H9 (cell line): ENCODE results near the gene SLC25A25. TPM values are rescaled to one million over a fixed set of nuclear protein-coding genes. Genes with fewer than 3 reads are reported as not detected.

Experiments
- DNase-seq: peaks from one replicate; pipeline ENCODE4 v3.0.0-alpha.2; 2017
- H2AFZ ChIP-seq: one replicate; pipeline ENCODE4 v1.6.1; 2013; ENCODE audit warnings: mild to moderate bottlenecking, low read length, control low read depth, moderate library complexity
- H2AK5ac ChIP-seq: 2 replicates; pipeline ENCODE4 v1.6.1; 2013; ENCODE audit warnings: low read length, control low read depth, mixed read lengths; ENCODE audit not compliant: insufficient read length
- H2BK120ac ChIP-seq: one replicate; pipeline ENCODE4 v1.6.1; 2013; ENCODE audit warnings: low read depth, mild to moderate bottlenecking, low read length, control low read depth, inconsistent platforms; ENCODE audit not compliant: poor library complexity, severe bottlenecking
- H2BK12ac ChIP-seq: 2 replicates; pipeline ENCODE4 v1.6.1; 2013; ENCODE audit warnings: low read length, control low read depth, mixed read lengths, low read depth; ENCODE audit not compliant: insufficient read length
- H2BK15ac ChIP-seq: 2 replicates; pipeline ENCODE4 v1.6.1; 2013; ENCODE audit warnings: low read depth, low read length, control low read depth
- H2BK20ac ChIP-seq: one replicate; pipeline ENCODE4 v1.6.1; 2013; ENCODE audit warnings: low read depth, mild to moderate bottlenecking, low read length, control low read depth, inconsistent platforms; ENCODE audit not compliant: poor library complexity, severe bottlenecking
- H2BK5ac ChIP-seq: 2 replicates; pipeline ENCODE4 v1.6.1; 2013; ENCODE audit warnings: low read length, control low read depth, mixed read lengths; ENCODE audit not compliant: insufficient read length
- H3K14ac ChIP-seq: 2 replicates; pipeline ENCODE4 v1.6.1; 2013; ENCODE audit warnings: low read length, control low read depth; ENCODE audit not compliant: insufficient read depth
- H3K18ac ChIP-seq: 2 replicates; pipeline ENCODE4 v1.6.1; 2013; ENCODE audit warnings: low read depth, mild to moderate bottlenecking, mixed read lengths, low read length, control low read depth; ENCODE audit not compliant: insufficient read length
- H3K23ac ChIP-seq: 2 replicates; pipeline ENCODE4 v1.6.1; 2013; ENCODE audit warnings: low read length, control low read depth, mixed read lengths, low read depth; ENCODE audit not compliant: insufficient read length
- H3K23me2 ChIP-seq: 2 replicates; pipeline ENCODE4 v1.6.1; 2013; ENCODE audit warnings: low read depth, mild to moderate bottlenecking, mixed read lengths, low read length, control low read depth; ENCODE audit not compliant: insufficient read length, poor library complexity, severe bottlenecking
- H3K27ac ChIP-seq: 2 replicates; pipeline ENCODE4 v1.5.1; 2013; ENCODE audit warnings: low read length, control low read depth, mixed read lengths, low read depth; ENCODE audit not compliant: insufficient read length
- H3K27me3 ChIP-seq: 2 replicates; pipeline ENCODE4 v1.6.1; 2013; ENCODE audit warnings: low read length, control low read depth, inconsistent platforms; ENCODE audit not compliant: insufficient read depth
- H3K4ac ChIP-seq: 2 replicates; pipeline ENCODE4 v1.6.1; 2013; ENCODE audit warnings: low read depth, mild to moderate bottlenecking, control low read depth, inconsistent platforms, low read length, moderate library complexity
- H3K4me1 ChIP-seq: 2 replicates; pipeline ENCODE4 v1.6.1; 2013; ENCODE audit warnings: low read length, control low read depth, inconsistent platforms; ENCODE audit not compliant: insufficient read depth
- H3K4me2 ChIP-seq: 2 replicates; pipeline ENCODE4 v1.6.1; 2013; ENCODE audit warnings: low read length, control low read depth, mixed read lengths; ENCODE audit not compliant: insufficient read length, insufficient read depth
- H3K56ac ChIP-seq: 2 replicates; pipeline ENCODE4 v1.6.1; 2013; ENCODE audit warnings: low read depth, mild to moderate bottlenecking, mixed read lengths, low read length, control low read depth; ENCODE audit not compliant: insufficient read length
- H3K79me1 ChIP-seq: 2 replicates; pipeline ENCODE4 v1.6.1; 2013; ENCODE audit warnings: low read depth, mild to moderate bottlenecking, moderate library complexity, low read length, control low read depth, inconsistent platforms; ENCODE audit not compliant: insufficient read depth, poor library complexity, severe bottlenecking
- H3K79me2 ChIP-seq: 2 replicates; pipeline ENCODE4 v1.6.1; 2013; ENCODE audit warnings: low read length, control low read depth, inconsistent platforms; ENCODE audit not compliant: insufficient read depth
- H3K9ac ChIP-seq: 2 replicates; pipeline ENCODE4 v1.6.1; 2013; ENCODE audit warnings: low read length, control low read depth, mixed read lengths; ENCODE audit not compliant: insufficient read length; ENCODE audit errors: extremely low read depth
- H3K9me3 ChIP-seq: one replicate; pipeline ENCODE4 v1.6.1; 2013; ENCODE audit warnings: low read depth, low read length, inconsistent platforms; ENCODE audit not compliant: control insufficient read depth
- H3T11ph ChIP-seq: one replicate; pipeline ENCODE4 v1.6.1; 2013; ENCODE audit warnings: mild to moderate bottlenecking, low read length, control low read depth, inconsistent platforms
- H4K20me1 ChIP-seq: one replicate; pipeline ENCODE4 v1.6.1; 2013; ENCODE audit not compliant: control insufficient read depth, insufficient read length, insufficient read depth
- H4K5ac ChIP-seq: 2 replicates; pipeline ENCODE4 v1.6.1; 2013; ENCODE audit warnings: low read depth, mild to moderate bottlenecking, mixed read lengths, low read length, control low read depth; ENCODE audit not compliant: insufficient read length
- H4K8ac ChIP-seq: replicated peaks from 2 replicates; pipeline ENCODE4 v1.6.1; 2013; ENCODE audit warnings: low read length, control low read depth, mixed read lengths, low read depth; ENCODE audit not compliant: insufficient read length
- H4K91ac ChIP-seq: 2 replicates; pipeline ENCODE4 v1.6.1; 2013; ENCODE audit warnings: low read depth, mild to moderate bottlenecking, moderate library complexity, mixed read lengths, low read length, control low read depth; ENCODE audit not compliant: insufficient read length
- H3K27ac Mint-ChIP-seq, 3 experiments: 2 replicates in 2 of 3; 3 replicates in 1 of 3; pipeline ENCODE4 v1.8.0; 2020 to 2021; ENCODE audit warnings: mixed read lengths in 3 of 3, mild to moderate bottlenecking in 1 of 3, moderate library complexity in 1 of 3
- H3K27me3 Mint-ChIP-seq: 2 replicates; pipeline ENCODE4 v1.8.0; 2021; ENCODE audit warnings: low read depth, mild to moderate bottlenecking, moderate library complexity, mixed read lengths
- H3K36me3 Mint-ChIP-seq, 3 experiments: 2 replicates in 2 of 3; 3 replicates in 1 of 3; pipeline ENCODE4 v1.8.0; 2020 to 2021; ENCODE audit warnings: low read depth in 3 of 3, mixed read lengths in 3 of 3; ENCODE audit not compliant: insufficient read depth in 1 of 3
- H3K4me1 Mint-ChIP-seq, 2 experiments: 2 replicates each; pipeline ENCODE4 v1.8.0; 2020; ENCODE audit warnings: mixed read lengths in 2 of 2
- H3K4me3 Mint-ChIP-seq, 2 experiments: 2 replicates in 1 of 2; 3 replicates in 1 of 2; pipeline ENCODE4 v1.8.0; 2020 to 2021; ENCODE audit warnings: mild to moderate bottlenecking in 2 of 2, mixed read lengths in 2 of 2, moderate library complexity in 1 of 2
- H3K9me3 Mint-ChIP-seq, 2 experiments: 2 replicates in 1 of 2; 3 replicates in 1 of 2; pipeline ENCODE4 v1.8.0; 2020; ENCODE audit warnings: mild to moderate bottlenecking in 2 of 2, mixed read lengths in 2 of 2, moderate library complexity in 1 of 2
- WGBS: extraction: QIAGEN DNeasy Blood & Tissue Kit; methylation state at CpG from one replicate; pipeline ENCODE4 v1.1.7; 2013; ENCODE audit warnings: missing lambda C conversion rate, low lambda C conversion rate, mixed read lengths; ENCODE audit not compliant: insufficient read length; ENCODE audit errors: extremely low coverage; 5-methylcytosine and 5-hydroxymethylcytosine counted together
- total RNA-seq: library from RNA; stranded (reverse); gene quantifications from 2 replicates; pipeline ENCODE4 v1.2.1, GENCODE V29; 2021
- TF ChIP-seq, protein P1 (sequence below): fragments of 200-600 bp; sonication (generic); conservative IDR thresholded peaks from 3 replicates; pipeline ENCODE4 v1.8.0; 2021; ENCODE audit warnings: antibody characterized with exemption, mild to moderate bottlenecking

SLC25A25 gene
- total RNA-seq, 1 experiment from 2014 or later = 16.9 TPM

DNA sequence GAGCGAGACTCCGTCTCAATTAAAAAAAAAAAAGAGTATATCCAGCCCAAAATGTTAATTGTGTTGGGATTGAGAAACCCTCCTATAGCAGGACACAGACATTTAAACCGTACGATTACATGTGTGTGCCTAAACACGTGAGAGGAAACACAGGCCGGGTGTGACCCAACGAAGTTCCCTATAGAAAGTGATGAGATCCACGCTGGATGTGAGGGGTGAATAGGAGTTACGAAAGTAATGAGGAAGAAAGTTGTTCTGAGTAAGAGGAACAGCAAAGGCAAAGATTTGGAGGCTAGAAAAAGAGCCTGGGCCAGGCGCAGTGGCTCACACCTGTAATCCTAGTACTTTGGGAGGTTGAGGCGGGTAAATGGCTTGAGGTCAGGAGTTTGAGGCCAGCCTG, 14.5 kb upstream of the SLC25A25 start:
- H4K20me1 ChIP-seq = no peaks in the 10 kb centered on the region
- H2BK5ac ChIP-seq = no peak overlapping the region
- H2BK12ac ChIP-seq = no peak overlapping the region
- H3T11ph ChIP-seq = no peak overlapping the region
- no peak overlapping the region for H3K9ac ChIP-seq
- no peak overlapping the region for H3K27ac ChIP-seq
- H3K79me1 ChIP-seq = no peaks in the 10 kb centered on the region
- H3K56ac ChIP-seq = no peak overlapping the region
- H3K18ac ChIP-seq = no peak overlapping the region
- Mint-ChIP-seq H3K9me3 (no peaks in the 10 kb centered on the region; a peak in 1 of 5 replicates), H3K27me3 (peaks cover 4% of the 10 kb centered on the region; the same call in 1 of the 2 replicates), H3K36me3 (no peaks in the 10 kb centered on the region), H3K4me1 (peaks cover 25 to 34% of the 10 kb centered on the region in 2 experiments), H3K27ac (no peak overlapping the region; a peak in 1 of 7 replicates), H3K4me3 (no peak overlapping the region)
- no peak overlapping the region for H3K23ac ChIP-seq
- H3K4me2 ChIP-seq = no peak overlapping the region
- no peak overlapping the region for H2AFZ ChIP-seq
- H4K5ac ChIP-seq = no peak overlapping the region
- H3K9me3 ChIP-seq = no peaks in the 10 kb centered on the region
- TF ChIP-seq, protein P1, sequence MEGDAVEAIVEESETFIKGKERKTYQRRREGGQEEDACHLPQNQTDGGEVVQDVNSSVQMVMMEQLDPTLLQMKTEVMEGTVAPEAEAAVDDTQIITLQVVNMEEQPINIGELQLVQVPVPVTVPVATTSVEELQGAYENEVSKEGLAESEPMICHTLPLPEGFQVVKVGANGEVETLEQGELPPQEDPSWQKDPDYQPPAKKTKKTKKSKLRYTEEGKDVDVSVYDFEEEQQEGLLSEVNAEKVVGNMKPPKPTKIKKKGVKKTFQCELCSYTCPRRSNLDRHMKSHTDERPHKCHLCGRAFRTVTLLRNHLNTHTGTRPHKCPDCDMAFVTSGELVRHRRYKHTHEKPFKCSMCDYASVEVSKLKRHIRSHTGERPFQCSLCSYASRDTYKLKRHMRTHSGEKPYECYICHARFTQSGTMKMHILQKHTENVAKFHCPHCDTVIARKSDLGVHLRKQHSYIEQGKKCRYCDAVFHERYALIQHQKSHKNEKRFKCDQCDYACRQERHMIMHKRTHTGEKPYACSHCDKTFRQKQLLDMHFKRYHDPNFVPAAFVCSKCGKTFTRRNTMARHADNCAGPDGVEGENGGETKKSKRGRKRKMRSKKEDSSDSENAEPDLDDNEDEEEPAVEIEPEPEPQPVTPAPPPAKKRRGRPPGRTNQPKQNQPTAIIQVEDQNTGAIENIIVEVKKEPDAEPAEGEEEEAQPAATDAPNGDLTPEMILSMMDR = no peak
- no peak overlapping the region for H4K8ac ChIP-seq
- H3K23me2 ChIP-seq = no peaks in the 10 kb centered on the region
- H3K14ac ChIP-seq = no peak overlapping the region
- H3K27me3 ChIP-seq = no peaks in the 10 kb centered on the region
- H2BK20ac ChIP-seq = no peak overlapping the region
- H4K91ac ChIP-seq = no peak overlapping the region
- DNase-seq = no peak
- H3K79me2 ChIP-seq = no peaks in the 10 kb centered on the region
- peaks cover 3% of the 10 kb centered on the region; the same call in 1 of the 2 replicates for H3K4me1 ChIP-seq
- H2BK120ac ChIP-seq = no peak overlapping the region
- WGBS = 100% methylated on average over 1 of the region's 11 CpGs
- no peak overlapping the region for H2BK15ac ChIP-seq
- H2AK5ac ChIP-seq = no peak overlapping the region
- H3K4ac ChIP-seq = no peak overlapping the region
